OCI-LY3 (cell line): ENCODE measurements around the gene LRBA.

Experiments used
- CTCF ChIP-seq: fragments of 200-600, 300-600 bp; sonication (generic); IDR thresholded peaks from 2 replicates; pipeline ENCODE4 v1.5.1; 2014; ENCODE audit warnings: antibody characterized with exemption, low read length, low read depth
- EZH2phosphoT487 ChIP-seq: fragments of 200-600 bp; shearing (Covaris generic); IDR thresholded peaks from 2 replicates; pipeline ENCODE4 v1.6.1; 2018; ENCODE audit warnings: antibody characterized with exemption, mixed run types, low read depth

GRCh38 chr4:150231107-150231770 is 783.8 kb downstream of the LRBA start:
- TF ChIP-seq CTCF (no peak), EZH2phosphoT487 (no peak)
